HG03060 (cell line): ENCODE data around the gene KRTAP10-3.

ENCODE experiments used
- ATAC-seq: cut with Tn5 transposase; IDR thresholded peaks from one replicate; pipeline ENCODE4 v1.9.1; 2021; ENCODE audit warnings: low read depth, moderate number of reproducible peaks; ENCODE audit not compliant: unreplicated experiment

KRTAP10-3 gene

GRCh38 chr21:44508711-44509445, 49.7 kb downstream of the KRTAP10-3 start:
- ATAC-seq = no peak

- ATAC-seq = no peak
Measured at GRCh38 chr21:44508426-44508710, 50.2 kb downstream of the KRTAP10-3 start.
